ENCODE results near the gene HNRNPUL1. TPM values are rescaled to one million over a fixed set of nuclear protein-coding genes. Genes with fewer than 3 reads are reported as not detected.

Gene HNRNPUL1
- total RNA-seq, 4 donors from 2014 or later: 98.1 to 127 (median 113) TPM

DNA sequence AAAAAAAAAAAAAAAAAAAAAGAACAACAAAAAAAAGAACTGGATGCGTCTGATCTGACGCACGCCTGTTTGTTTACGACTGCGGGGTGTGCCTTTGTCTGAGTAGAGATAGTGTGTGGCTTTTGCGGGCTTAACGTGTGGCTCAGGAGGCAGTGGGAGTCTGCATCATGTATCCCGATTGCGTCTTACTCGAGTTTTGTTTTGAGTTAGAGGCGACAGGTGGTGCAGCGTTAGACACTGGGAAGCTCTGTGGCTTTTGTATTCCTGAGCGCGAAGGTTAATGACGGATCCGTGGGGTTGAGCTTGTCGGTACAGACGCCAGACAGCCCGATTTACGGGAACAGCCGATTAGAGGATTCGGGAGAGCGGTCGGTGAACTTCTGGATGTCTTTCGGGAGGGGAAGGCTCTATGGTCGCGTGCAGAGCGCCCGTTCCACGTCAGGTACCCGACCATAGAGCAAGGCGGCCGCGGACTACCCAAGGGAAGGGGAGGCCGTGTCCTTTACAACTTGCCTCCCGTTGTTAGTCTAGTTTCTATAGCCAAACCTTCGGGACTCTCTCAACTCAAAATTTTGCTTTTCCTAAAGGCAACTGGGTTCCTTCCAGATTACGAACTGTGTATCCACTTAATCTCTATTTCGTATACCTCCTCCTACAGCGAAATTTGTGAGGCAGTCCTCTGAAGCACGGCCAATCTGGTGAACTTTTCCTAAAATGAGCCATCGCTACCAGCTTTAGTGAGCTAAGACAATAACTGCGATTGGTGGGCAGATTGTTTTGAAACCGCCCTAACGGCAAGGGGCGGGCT is 926 bp upstream of the HNRNPUL1 start:
- WGBS, 2 donors: 1% methylated on average over 28 to 29 of the region's 46 CpGs
- intact Hi-C loops (cut with DNase I): loop anchor here (5.0 kb wide), 1 partner anchor 56 kb away; no protein-coding TSS in a partner anchor

DNA sequence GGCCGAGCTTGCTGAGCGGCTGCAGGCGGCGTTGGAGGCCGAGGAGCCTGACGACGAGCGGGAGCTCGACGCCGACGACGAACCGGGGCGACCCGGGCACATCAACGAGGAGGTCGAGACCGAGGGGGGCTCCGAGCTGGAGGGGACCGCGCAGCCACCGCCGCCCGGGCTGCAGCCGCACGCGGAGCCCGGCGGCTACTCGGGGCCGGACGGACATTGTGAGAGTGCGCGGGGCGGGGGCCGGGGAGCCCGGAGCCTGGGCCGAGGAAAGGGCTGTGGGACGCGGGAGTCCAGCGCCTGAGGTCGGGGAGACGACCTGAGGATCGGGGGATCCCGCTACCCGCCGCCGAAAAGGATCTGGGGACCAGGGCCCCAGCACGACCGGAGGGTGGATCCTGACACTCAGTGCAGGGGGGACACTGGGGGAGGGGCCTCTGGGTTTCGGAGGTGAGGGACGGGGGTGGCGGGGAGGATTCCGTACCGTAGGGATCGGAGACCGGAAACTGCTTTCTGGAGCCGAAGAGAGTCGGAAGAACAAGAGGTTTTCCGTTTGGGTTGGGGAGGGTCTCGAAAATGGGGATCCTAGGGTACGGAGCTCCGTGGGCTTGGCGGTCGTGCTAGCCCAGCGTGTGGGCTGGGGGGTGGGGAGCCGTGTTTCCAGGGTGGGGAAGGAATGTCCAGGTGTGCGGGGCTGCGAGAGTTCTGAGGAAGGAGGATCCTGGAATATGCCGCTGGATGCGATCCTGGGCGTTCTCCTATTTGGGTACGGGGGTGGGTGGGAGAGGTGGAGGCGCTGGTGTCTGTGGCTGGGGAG is 616 bp downstream of the HNRNPUL1 start:
- peak overlapping the region; percentile 95 to 100 (median 100) for H3K27ac ChIP-seq
- TF ChIP-seq, protein P1, sequence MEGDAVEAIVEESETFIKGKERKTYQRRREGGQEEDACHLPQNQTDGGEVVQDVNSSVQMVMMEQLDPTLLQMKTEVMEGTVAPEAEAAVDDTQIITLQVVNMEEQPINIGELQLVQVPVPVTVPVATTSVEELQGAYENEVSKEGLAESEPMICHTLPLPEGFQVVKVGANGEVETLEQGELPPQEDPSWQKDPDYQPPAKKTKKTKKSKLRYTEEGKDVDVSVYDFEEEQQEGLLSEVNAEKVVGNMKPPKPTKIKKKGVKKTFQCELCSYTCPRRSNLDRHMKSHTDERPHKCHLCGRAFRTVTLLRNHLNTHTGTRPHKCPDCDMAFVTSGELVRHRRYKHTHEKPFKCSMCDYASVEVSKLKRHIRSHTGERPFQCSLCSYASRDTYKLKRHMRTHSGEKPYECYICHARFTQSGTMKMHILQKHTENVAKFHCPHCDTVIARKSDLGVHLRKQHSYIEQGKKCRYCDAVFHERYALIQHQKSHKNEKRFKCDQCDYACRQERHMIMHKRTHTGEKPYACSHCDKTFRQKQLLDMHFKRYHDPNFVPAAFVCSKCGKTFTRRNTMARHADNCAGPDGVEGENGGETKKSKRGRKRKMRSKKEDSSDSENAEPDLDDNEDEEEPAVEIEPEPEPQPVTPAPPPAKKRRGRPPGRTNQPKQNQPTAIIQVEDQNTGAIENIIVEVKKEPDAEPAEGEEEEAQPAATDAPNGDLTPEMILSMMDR (IDR thresholded peaks at IDR 0.05): no peak
- TF ChIP-seq POLR2A (IDR thresholded peaks at IDR 0.05): no peak
- peaks cover 23 to 43% (median 27%) of the 10 kb centered on the region in 3 donors for H3K4me1 ChIP-seq
- peaks cover 0 to 23% (median 15%) of the 10 kb centered on the region in 3 donors for H3K36me3 ChIP-seq
- H3K4me3 ChIP-seq: peak overlapping the region; percentile 75 to 99 (median 88)
- DNase-seq: no peak
- H3K27me3 ChIP-seq: no peaks in the 10 kb centered on the region
- H3K9me3 ChIP-seq: no peaks in the 10 kb centered on the region
- intact Hi-C loops (cut with DNase I): loop anchor here (5.0 kb wide), 2 partner anchors 43 to 57 kb away; no protein-coding TSS in a partner anchor
- 0 to 1% methylated on average over 10 to 27 of the region's 75 CpGs for WGBS, 2 donors

More for the DNA sequence above, 926 bp upstream of the HNRNPUL1 start:
- H3K27ac ChIP-seq: peak overlapping the region; percentile 94 to 99 (median 98)
- TF ChIP-seq, protein P1 (IDR thresholded peaks at IDR 0.05): peak in 1 of 6 experiments; percentile 15
- peak in 3 of 4 donors; percentile 90 to 99 (median 91) for TF ChIP-seq POLR2A (IDR thresholded peaks at IDR 0.05)
- H3K36me3 ChIP-seq: peaks cover 0 to 23% (median 0%) of the 10 kb centered on the region in 3 donors
- H3K4me3 ChIP-seq: peak overlapping the region; percentile 40 to 71 (median 56)
- no peaks in the 10 kb centered on the region for H3K27me3 ChIP-seq
- H3K9me3 ChIP-seq: no peaks in the 10 kb centered on the region
- peaks cover 23 to 41% (median 27%) of the 10 kb centered on the region in 3 donors for H3K4me1 ChIP-seq
- DNase-seq: no peak

DNA sequence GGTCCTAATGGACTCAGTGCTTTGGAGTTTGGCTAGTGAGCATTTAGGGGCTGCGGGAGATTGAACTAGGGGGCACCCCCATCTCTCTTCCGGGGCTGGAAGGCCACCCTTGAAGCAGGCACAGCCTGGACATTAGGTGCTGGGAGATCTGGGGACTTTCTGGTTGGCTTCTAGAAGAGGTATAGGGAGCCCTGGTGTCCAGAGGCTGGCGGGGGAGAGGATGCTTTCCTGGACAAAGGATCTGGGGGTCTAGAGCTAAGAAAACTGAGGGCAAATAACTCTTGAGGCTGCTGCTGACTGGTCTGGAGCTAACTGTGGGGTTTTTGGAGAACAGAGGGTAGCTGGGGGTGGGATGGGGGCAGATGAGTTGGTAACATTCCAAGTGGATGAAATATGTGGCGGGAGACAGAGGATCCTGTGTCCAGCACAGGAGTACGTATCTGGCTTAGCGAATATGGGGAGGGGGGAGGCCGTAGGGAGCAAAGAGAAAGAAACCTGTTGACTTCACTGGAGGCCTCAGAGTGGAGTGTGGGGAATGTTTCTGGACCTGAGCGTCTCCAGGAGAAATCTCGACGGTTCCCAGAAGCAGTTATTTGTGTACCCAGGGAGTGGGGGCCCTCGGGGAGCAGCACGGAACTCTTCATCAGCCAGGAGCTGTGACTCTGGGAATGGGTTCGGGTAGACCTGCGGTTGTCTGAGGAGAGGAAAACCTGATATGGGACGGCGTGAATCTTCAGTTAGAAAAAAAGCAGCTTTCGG is 1.4 kb downstream of the HNRNPUL1 start:
- peak overlapping the region; percentile 95 to 100 (median 100) for H3K27ac ChIP-seq
- TF ChIP-seq, protein P1 (IDR thresholded peaks at IDR 0.05): no peak
- TF ChIP-seq POLR2A (IDR thresholded peaks at IDR 0.05): no peak
- DNase-seq: no peak
- no peaks in the 10 kb centered on the region for H3K27me3 ChIP-seq
- intact Hi-C loops (cut with DNase I): loop anchor here (5.0 kb wide), 1 partner anchor 42 kb away; no protein-coding TSS in a partner anchor
- 8 to 13% methylated on average over 17 of the region's 17 CpGs for whole genome bisulfite sequencing, 2 donors
- no peaks in the 10 kb centered on the region for H3K9me3 ChIP-seq
- H3K4me1 ChIP-seq: peaks cover 23 to 43% (median 27%) of the 10 kb centered on the region in 3 donors
- H3K4me3 ChIP-seq: peak overlapping the region; percentile 75 to 99 (median 88)
- peaks cover 0 to 28% (median 18%) of the 10 kb centered on the region in 3 donors for H3K36me3 ChIP-seq

DNA sequence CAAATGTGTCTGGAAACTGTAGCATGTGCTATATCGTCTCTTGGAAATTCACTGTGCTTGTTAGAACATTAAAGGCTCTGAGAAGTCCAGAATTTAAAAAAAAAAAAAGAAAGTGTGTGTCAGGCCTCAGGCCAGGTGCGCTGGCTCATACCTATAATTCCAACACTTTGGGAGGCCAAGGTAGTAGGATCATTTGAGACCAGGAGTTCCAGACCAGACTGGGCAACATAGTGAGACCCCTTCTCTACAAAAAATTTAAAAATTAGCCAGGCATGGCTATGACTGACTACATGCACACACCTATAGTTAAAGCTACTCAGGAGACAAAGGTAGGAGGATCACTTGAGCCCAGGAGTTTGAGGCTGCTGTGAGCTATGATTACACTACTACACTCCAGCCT is 4.9 kb downstream of the HNRNPUL1 start:
- WGBS, 2 donors: 92 to 93% methylated on average over 2 of the region's 2 CpGs
- no peak overlapping the region for H3K27ac ChIP-seq
- TF ChIP-seq POLR2A (IDR thresholded peaks at IDR 0.05): no peak
- TF ChIP-seq, protein P1 (IDR thresholded peaks at IDR 0.05): no peak
- intact Hi-C loops (cut with DNase I): loop anchor here (5.0 kb wide), 1 partner anchor 38 kb away; no protein-coding TSS in a partner anchor
- no peak for DNase-seq
- H3K4me1 ChIP-seq: peaks cover 18 to 34% (median 24%) of the 10 kb centered on the region in 3 donors
- no peaks in the 10 kb centered on the region for H3K27me3 ChIP-seq
- H3K9me3 ChIP-seq: no peaks in the 10 kb centered on the region
- no peak overlapping the region for H3K4me3 ChIP-seq
- H3K36me3 ChIP-seq: peaks cover 32 to 63% (median 53%) of the 10 kb centered on the region in 3 donors
